GM21786 (cell line): ENCODE results near the gene STARD13.

Source experiments
- ATAC-seq: cut with Tn5 transposase; IDR thresholded peaks from one replicate; pipeline ENCODE4 v1.9.1; 2021; ENCODE audit not compliant: unreplicated experiment

Gene STARD13

GRCh38 chr13:33277037-33277740 lies 8.4 kb downstream of the STARD13 start:
- no peak for ATAC-seq

- ATAC-seq, result no peak
Measured at GRCh38 chr13:33276570-33276969, 9.0 kb downstream of the STARD13 start.

- no peak for ATAC-seq
Measured at GRCh38 chr13:33275916-33276315, 9.6 kb downstream of the STARD13 start.

- ATAC-seq, result no peak
Measured at GRCh38 chr13:33274264-33274663, 11.3 kb downstream of the STARD13 start.

GRCh38 chr13:33272531-33273124 lies 12.9 kb downstream of the STARD13 start:
- no peak for ATAC-seq

- no peak for ATAC-seq
Measured at GRCh38 chr13:33271759-33272158, 13.8 kb downstream of the STARD13 start.

GRCh38 chr13:33270895-33271538 lies 14.5 kb downstream of the STARD13 start:
- ATAC-seq, result no peak

GRCh38 chr13:33265607-33266006 lies 19.9 kb downstream of the STARD13 start:
- ATAC-seq, result no peak

- no peak for ATAC-seq
Measured at GRCh38 chr13:33265133-33265532, 20.4 kb downstream of the STARD13 start.

- no peak for ATAC-seq
Measured at GRCh38 chr13:33264620-33264978, 21.0 kb downstream of the STARD13 start.

GRCh38 chr13:33263976-33264619 lies 21.5 kb downstream of the STARD13 start:
- ATAC-seq, result no peak

GRCh38 chr13:33263484-33263883 lies 22.1 kb downstream of the STARD13 start:
- no peak for ATAC-seq

GRCh38 chr13:33262997-33263396 lies 22.6 kb downstream of the STARD13 start:
- ATAC-seq, result no peak

- no peak for ATAC-seq
Measured at GRCh38 chr13:33262594-33262993, 23.0 kb downstream of the STARD13 start.

GRCh38 chr13:33262062-33262487 lies 23.5 kb downstream of the STARD13 start:
- ATAC-seq, result no peak

- no peak for ATAC-seq
Measured at GRCh38 chr13:33261387-33262061, 24.0 kb downstream of the STARD13 start.

GRCh38 chr13:33260168-33261098 lies 25.1 kb downstream of the STARD13 start:
- no peak for ATAC-seq

GRCh38 chr13:33259296-33259695 lies 26.3 kb downstream of the STARD13 start:
- ATAC-seq, result no peak

- no peak for ATAC-seq
Measured at GRCh38 chr13:33258808-33259193, 26.8 kb downstream of the STARD13 start.
